ENCODE results near the gene CCL5.

GRCh38 chr17:35920229-35920628 is 40.1 kb upstream of the CCL5 start:
- TF ChIP-seq CTCF (conservative IDR thresholded peaks at IDR 0.05; ENCODE audit: low read depth, low read length), result no peak
- no peak for TF ChIP-seq EZH2 (IDR thresholded peaks at IDR 0.05; ENCODE audit: low read length, unreplicated experiment)
